HepG2 (cell line): Measurements from ENCODE around the gene CERS6. TPM values are rescaled to one million over a fixed set of nuclear protein-coding genes. Genes with fewer than 3 reads are reported as not detected.

ENCODE experiments used
- ATAC-seq: fragments of 200-7000 bp; cut with Tn5 transposase; 3 replicates; pipeline ENCODE4 v1.9.1; 2020; ENCODE audit warnings: mild to moderate bottlenecking, moderate library complexity
- BruUV-seq: library from RNA; stranded (reverse); fragments of 400-500 nt; replicated peaks from 2 replicates; lab custom pipeline; 2021; lab: Mats Ljungman, UMichigan
- CTCF ChIA-PET: fragments of 300-600 bp; formaldehyde crosslinking; extraction: SDS; loops from one replicate; lab custom pipeline; 2021; ENCODE audit warnings: low total read pairs, inconsistent platforms, low intra/inter-chr PET ratio; lab: Yijun Ruan, JAX
- POLR2A ChIA-PET: fragments of 350-600 bp; sonication (Branson Sonifier 250); formaldehyde crosslinking; loops from one replicate; lab custom pipeline; 2020; ENCODE audit warnings: antibody characterized with exemption, inconsistent platforms; lab: Yijun Ruan, JAX
- DNase-seq: peaks from one replicate; pipeline ENCODE4 v3.0.0-alpha.2; 2015; ENCODE audit warnings: low spot score
- FAIRE-seq: peaks from 3 replicates; lab custom pipeline; 2011; peaks lifted over from hg19 to GRCh38; lab: Jason Lieb, UNC
- H2AFZ ChIP-seq: one replicate; pipeline ENCODE4 v1.6.1; 2011; ENCODE audit warnings: low read length, inconsistent platforms
- H3K27ac ChIP-seq: fragments of 300-600 bp; 3 replicates; pipeline ENCODE4 v1.8.0; 2011; ENCODE audit warnings: mixed run types, mild to moderate bottlenecking, mixed read lengths, low read length, inconsistent platforms; ENCODE audit not compliant: insufficient read depth; ENCODE audit errors: extremely low read length
- H3K27me3 ChIP-seq, 2 experiments: fragments of 200-600 bp in 1 of 2; 2 replicates in 1 of 2; 3 replicates in 1 of 2; pipeline versions ENCODE4 v1.6.0 to v1.8.0; 2011; ENCODE audit warnings: low read length in 2 of 2, mild to moderate bottlenecking in 2 of 2, moderate library complexity in 2 of 2, inconsistent platforms in 1 of 2; ENCODE audit not compliant: insufficient read depth in 2 of 2, control insufficient read depth in 1 of 2
- H3K36me3 ChIP-seq, 2 experiments: fragments of 200-600 bp in 1 of 2; replicated peaks in 1 of 2; 2 replicates in 1 of 2; 3 replicates in 1 of 2; pipeline versions ENCODE4 v1.5.1 to v1.8.0; 2011; ENCODE audit warnings: low read length in 2 of 2, inconsistent platforms in 1 of 2; ENCODE audit not compliant: insufficient read depth in 2 of 2, control insufficient read depth in 1 of 2
- H3K4me1 ChIP-seq: 2 replicates; pipeline ENCODE4 v1.5.1; 2012; ENCODE audit warnings: low read length, inconsistent platforms; ENCODE audit not compliant: insufficient read depth
- H3K4me2 ChIP-seq: 2 replicates; pipeline ENCODE4 v1.6.0; 2011; ENCODE audit warnings: low read depth, low read length, inconsistent platforms
- H3K4me3 ChIP-seq, 3 experiments: fragments of 200-600 bp in 1 of 3; sonication (generic), shearing (Covaris generic) in 1 of 3; replicated peaks in 1 of 3; 2 replicates each; pipeline ENCODE4 v1.5.1; 2011 to 2016; ENCODE audit warnings: low read length in 3 of 3, inconsistent platforms in 2 of 3, low read depth in 2 of 3, mild to moderate bottlenecking in 2 of 3, control low read depth in 1 of 3, mixed read lengths in 1 of 3; ENCODE audit not compliant: insufficient read depth in 1 of 3
- H3K79me2 ChIP-seq: one replicate; pipeline ENCODE4 v1.6.1; 2011; ENCODE audit warnings: low read length, inconsistent platforms; ENCODE audit not compliant: insufficient read depth
- H3K9ac ChIP-seq: 2 replicates; pipeline ENCODE4 v1.6.0; 2011; ENCODE audit warnings: mild to moderate bottlenecking, low read depth, low read length, inconsistent platforms; ENCODE audit not compliant: insufficient read depth
- H3K9me3 ChIP-seq: 2 replicates; pipeline ENCODE4 v1.5.1; 2012; ENCODE audit warnings: mild to moderate bottlenecking, low read length
- H4K20me1 ChIP-seq: 2 replicates; pipeline ENCODE4 v1.6.0; 2011; ENCODE audit warnings: inconsistent platforms, mild to moderate bottlenecking, low read length, moderate library complexity; ENCODE audit not compliant: insufficient read depth
- AFF4 ChIP-seq: sonication (generic); formaldehyde crosslinking; IDR thresholded peaks from 2 replicates; pipeline ENCODE4 v1.4.0; 2020; ENCODE audit warnings: missing genetic modification reagents
- ARID3A ChIP-seq: IDR thresholded peaks from 2 replicates; pipeline ENCODE4 v1.6.1; 2012; ENCODE audit warnings: low read depth, low read length, improper control_type of control experiment
- CCAR2 ChIP-seq: fragments of 200-400 bp; formaldehyde crosslinking; optimal IDR thresholded peaks from 2 replicates; pipeline ENCODE3; 2018; ENCODE audit warnings: low read depth, mild to moderate bottlenecking, low read length, moderate library complexity
- DNMT1 ChIP-seq: sonication (generic); formaldehyde crosslinking; IDR thresholded peaks from 2 replicates; pipeline ENCODE4 v1.5.1; 2020; ENCODE audit warnings: mild to moderate bottlenecking, missing genetic modification reagents
- RARA ChIP-seq: IDR thresholded peaks from 2 replicates; pipeline ENCODE4 v1.6.1; 2016; ENCODE audit warnings: missing genetic modification reagents, missing compliant biosample characterization
- REPIN1 ChIP-seq: sonication (generic); formaldehyde crosslinking; IDR thresholded peaks from 2 replicates; pipeline ENCODE4 v1.8.0; 2022; ENCODE audit warnings: missing genetic modification reagents, low read depth, mild to moderate bottlenecking, borderline replicate concordance
- YEATS4 ChIP-seq: sonication (generic); formaldehyde crosslinking; IDR thresholded peaks from 2 replicates; pipeline ENCODE4 v1.4.0; 2020; ENCODE audit warnings: missing genetic modification reagents, borderline replicate concordance
- ZBTB8A ChIP-seq: sonication (generic); formaldehyde crosslinking; IDR thresholded peaks from 2 replicates; pipeline ENCODE4 v1.4.0; 2020; ENCODE audit warnings: mild to moderate bottlenecking, low read depth, missing genetic modification reagents, borderline replicate concordance
- ZMAT5 ChIP-seq: sonication (generic); formaldehyde crosslinking; IDR thresholded peaks from 2 replicates; pipeline ENCODE4 v1.5.0; 2020; ENCODE audit warnings: mild to moderate bottlenecking, low read depth, missing genetic modification reagents, borderline replicate concordance
- ZMYM3 ChIP-seq: sonication (generic); formaldehyde crosslinking; IDR thresholded peaks from 2 replicates; pipeline ENCODE4 v1.5.1; 2020; ENCODE audit warnings: mild to moderate bottlenecking, missing genetic modification reagents
- ZNF557 ChIP-seq: sonication (generic); formaldehyde crosslinking; IDR thresholded peaks from 2 replicates; pipeline ENCODE4 v1.4.0; 2020; ENCODE audit warnings: missing genetic modification reagents
- ZNF574 ChIP-seq: sonication (generic); formaldehyde crosslinking; IDR thresholded peaks from 2 replicates; pipeline ENCODE4 v1.4.0; 2020; ENCODE audit warnings: missing genetic modification reagents
- in situ Hi-C: cut with HindIII; loops from 2 replicates; pipeline ENCODE4 v1.10.0; 2017; ENCODE audit warnings: low pct_unique_long_range_greater_than_20kb; ENCODE audit not compliant: extremely low pct_ligation_motif_present
- intact Hi-C: fragments of 100-400 bp; cut with micrococcal nuclease; formaldehyde crosslinking; loops from one replicate; pipeline ENCODE4 v1.10.0; 2022; ENCODE audit not compliant: unreplicated experiment
- polyA plus RNA-seq, 8 experiments: library from polyadenylated mRNA; depleted of rRNA in 3 of 8; stranded (reverse) in 7 of 8; unstranded in 1 of 8; fragments of >200 nt; fragmentation: Illumina TruSeq in 4 of 8; extraction: Trizol in 4 of 8; gene quantifications; 2 replicates each; pipeline versions ENCODE4 v1.2.1 to v1.2.3, GENCODE V29; 2011 to 2016; ENCODE audit warnings: low read depth in 4 of 8, missing spikeins in 1 of 8, mixed read lengths in 1 of 8; ENCODE audit not compliant: insufficient read depth in 1 of 8
- total RNA-seq, 5 experiments: library from RNA; depleted of rRNA; stranded (reverse); fragments of >200 nt; fragmentation: Illumina TruSeq; extraction: Trizol; gene quantifications; 2 replicates each; pipeline ENCODE4 v1.2.3, GENCODE V29; 2016; ENCODE audit warnings: low read depth in 1 of 5

CERS6 gene
- total and polyA plus RNA-seq, 2 of the 13 experiments (the other 11 are each of a cell fraction or from before 2014, with no cell fraction given): 10.1 to 20.3 TPM

- H3K4me2 ChIP-seq: no peak overlapping the region
- BruUV-seq: no TSS peak
These were observed 146.9 kb downstream of the CERS6 start for GRCh38 chr2:168602846-168603401.

More at GRCh38 chr2:168602846-168603401, 146.9 kb downstream of the CERS6 start:
- in situ Hi-C loops (no loop called here), intact Hi-C loops (no loop called here)
- Histone ChIP-seq H2AFZ (no peak overlapping the region), H4K20me1 (no peaks in the 10 kb centered on the region), H3K4me1 (no peaks in the 10 kb centered on the region), H3K36me3 (no peaks in the 10 kb centered on the region), H3K9me3 (peaks cover 18% of the 10 kb centered on the region), H3K79me2 (no peaks in the 10 kb centered on the region), H3K9ac (no peak overlapping the region), H3K27me3 (no peaks in the 10 kb centered on the region), H3K27ac (no peak overlapping the region), H3K4me3 (no peak overlapping the region)
- DNase-seq (no peak), ATAC-seq (no peak), FAIRE-seq (no peak)
- CTCF ChIA-PET: no interaction called here
- POLR2A ChIA-PET: no interaction called here
- TF ChIP-seq ARID3A (no peak), ZNF557 (CRISPR knock-in tag) (no peak), RARA (CRISPR knock-in tag) (no peak), REPIN1 (CRISPR knock-in tag) (no peak), ZBTB8A (CRISPR knock-in tag) (no peak), CCAR2 (no peak), ZNF574 (CRISPR knock-in tag) (no peak), AFF4 (CRISPR knock-in tag) (no peak), YEATS4 (CRISPR knock-in tag) (no peak), ZMYM3 (CRISPR knock-in tag) (no peak), DNMT1 (CRISPR knock-in tag) (no peak), ZMAT5 (CRISPR knock-in tag) (no peak)
